CD4-positive, alpha-beta T cell treated with Interleukin-2 at 100 ng/mL for 4 hours (primary cell): ENCODE measurements around the gene MACROD2.

Source experiments
- DNase-seq: peaks from one replicate; pipeline ENCODE4 v3.0.0-alpha.2; 2020; ENCODE audit warnings: low spot score

MACROD2 gene

GRCh38 chr20:16063881-16064280 is 2068.6 kb downstream of the MACROD2 start:
- DNase-seq = no peak

GRCh38 chr20:16064989-16065707 is 2069.8 kb downstream of the MACROD2 start:
- DNase-seq = no peak

GRCh38 chr20:16066571-16066970 is 2071.3 kb downstream of the MACROD2 start:
- DNase-seq = no peak

- DNase-seq = no peak
These were observed 2074.2 kb downstream of the MACROD2 start for GRCh38 chr20:16069389-16070010.

- no peak for DNase-seq
These were observed 2076.9 kb downstream of the MACROD2 start for GRCh38 chr20:16072220-16072619.

GRCh38 chr20:16078172-16078898 is 2083.0 kb downstream of the MACROD2 start:
- no peak for DNase-seq

GRCh38 chr20:16081421-16081820 is 2086.1 kb downstream of the MACROD2 start:
- no peak for DNase-seq

GRCh38 chr20:16082051-16082550 is 2086.8 kb downstream of the MACROD2 start:
- DNase-seq = no peak

GRCh38 chr20:16083639-16084280 is 2088.4 kb downstream of the MACROD2 start:
- no peak for DNase-seq

- no peak for DNase-seq
These were observed 2099.9 kb downstream of the MACROD2 start for GRCh38 chr20:16095226-16095625.

GRCh38 chr20:16096756-16097326 is 2101.5 kb downstream of the MACROD2 start:
- DNase-seq = no peak

GRCh38 chr20:16097788-16098187 is 2102.5 kb downstream of the MACROD2 start:
- no peak for DNase-seq

- no peak for DNase-seq
These were observed 2103.7 kb downstream of the MACROD2 start for GRCh38 chr20:16098890-16099639.

- no peak for DNase-seq
These were observed 2104.8 kb downstream of the MACROD2 start for GRCh38 chr20:16100111-16100510.

GRCh38 chr20:16100767-16101166 is 2105.5 kb downstream of the MACROD2 start:
- no peak for DNase-seq
